Hematopoietic multipotent progenitor cell (in vitro differentiated cells): ENCODE measurements around the gene TXLNB. TPM values are rescaled to one million over a fixed set of nuclear protein-coding genes. Genes with fewer than 3 reads are reported as not detected.

ENCODE experiments used
- DNase-seq, 3 donors: peaks; one replicate each; pipeline ENCODE4 v3.0.0-alpha.2; 2011 to 2015; ENCODE audit warnings: low read depth in 2 of 3, low spot score in 2 of 3
- total RNA-seq: library from RNA; depleted of rRNA; stranded (reverse); fragments of >200 nt; gene quantifications from one replicate; pipeline ENCODE4 v1.2.3, GENCODE V29; 2012

Gene TXLNB
- total RNA-seq, 1 donor, result 0.81 TPM

- DNase-seq, result no peak
Observed at GRCh38 chr6:139277161-139277560, 14.6 kb downstream of the TXLNB start.

GRCh38 chr6:139275279-139276055 is 16.3 kb downstream of the TXLNB start:
- DNase-seq, result no peak

- DNase-seq, result no peak
Observed at GRCh38 chr6:139271056-139271455, 20.7 kb downstream of the TXLNB start.

GRCh38 chr6:139270249-139270648 is 21.5 kb downstream of the TXLNB start:
- no peak for DNase-seq

- no peak for DNase-seq
Observed at GRCh38 chr6:139265512-139266190, 26.1 kb downstream of the TXLNB start.

GRCh38 chr6:139262519-139263300 is 29.1 kb downstream of the TXLNB start:
- no peak for DNase-seq

GRCh38 chr6:139257821-139258398 is 33.9 kb downstream of the TXLNB start:
- DNase-seq, result no peak

- DNase-seq, result no peak
Observed at GRCh38 chr6:139257291-139257690, 34.5 kb downstream of the TXLNB start.

- DNase-seq, result no peak
Observed at GRCh38 chr6:139256087-139256486, 35.7 kb downstream of the TXLNB start.

GRCh38 chr6:139254196-139254595 is 37.6 kb downstream of the TXLNB start:
- no peak for DNase-seq

- DNase-seq, result no peak
Observed at GRCh38 chr6:139253656-139254055, 38.1 kb downstream of the TXLNB start.

GRCh38 chr6:139251691-139252390 is 40.0 kb downstream of the TXLNB start:
- no peak for DNase-seq

- no peak for DNase-seq
Observed at GRCh38 chr6:139251045-139251690, 40.6 kb downstream of the TXLNB start.

GRCh38 chr6:139250296-139251044 is 41.3 kb downstream of the TXLNB start:
- peak in 2 of 3 donors; percentile 34 to 55 for DNase-seq

GRCh38 chr6:139249395-139249794 is 42.4 kb downstream of the TXLNB start:
- no peak for DNase-seq

GRCh38 chr6:139248911-139249310 is 42.9 kb downstream of the TXLNB start:
- DNase-seq, result no peak

GRCh38 chr6:139247618-139248017 is 44.2 kb downstream of the TXLNB start:
- DNase-seq, result no peak

- no peak for DNase-seq
Observed at GRCh38 chr6:139243536-139243935, 48.3 kb downstream of the TXLNB start.
